GM13977 (cell line): ENCODE data around the gene ZNF423.

Source experiments
- DNase-seq: peaks from one replicate; pipeline ENCODE4 v3.0.0; 2012; ENCODE audit warnings: low spot score
- in situ Hi-C: fragments of 300-500 bp; cut with MboI; formaldehyde crosslinking; loops from one replicate; pipeline ENCODE4 v1.12.0; 2022; ENCODE audit warnings: low sequenced_read_pairs, low pct_unique_long_range_greater_than_20kb, mixed read lengths, inconsistent platforms; ENCODE audit not compliant: unreplicated experiment
- TF ChIP-seq, protein P1 (sequence below): IDR thresholded peaks from 2 replicates; pipeline ENCODE4 v1.5.1; 2012; ENCODE audit warnings: mild to moderate bottlenecking, control low read depth; ENCODE audit not compliant: insufficient read depth; ENCODE audit errors: extremely low read depth, missing control alignments

ZNF423 gene

DNA sequence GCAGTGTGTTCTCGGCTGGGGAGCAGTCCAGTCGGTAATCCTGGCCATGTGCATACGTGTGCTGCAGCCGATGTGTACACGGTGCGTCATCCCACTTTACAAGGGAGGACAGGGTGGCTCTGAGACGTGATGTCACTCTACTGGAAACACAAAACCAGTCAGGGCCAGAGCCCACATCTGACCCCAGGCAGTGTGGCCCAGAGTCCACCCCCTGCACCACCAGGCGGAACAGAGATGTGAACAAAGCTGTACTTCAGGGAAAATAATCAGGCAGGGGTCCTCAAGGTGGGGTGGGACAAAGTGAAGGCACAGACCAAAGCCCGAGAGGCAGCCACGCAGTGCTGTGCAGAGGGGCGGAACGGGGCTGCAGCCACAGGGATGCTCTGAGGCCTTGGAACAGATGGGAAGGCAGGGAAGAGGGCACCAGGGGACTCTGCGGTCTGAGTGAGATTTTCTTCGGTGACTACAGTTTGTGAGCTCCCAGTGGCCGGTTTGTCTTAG is 181.5 kb downstream of the ZNF423 start:
- TF ChIP-seq, protein P1, sequence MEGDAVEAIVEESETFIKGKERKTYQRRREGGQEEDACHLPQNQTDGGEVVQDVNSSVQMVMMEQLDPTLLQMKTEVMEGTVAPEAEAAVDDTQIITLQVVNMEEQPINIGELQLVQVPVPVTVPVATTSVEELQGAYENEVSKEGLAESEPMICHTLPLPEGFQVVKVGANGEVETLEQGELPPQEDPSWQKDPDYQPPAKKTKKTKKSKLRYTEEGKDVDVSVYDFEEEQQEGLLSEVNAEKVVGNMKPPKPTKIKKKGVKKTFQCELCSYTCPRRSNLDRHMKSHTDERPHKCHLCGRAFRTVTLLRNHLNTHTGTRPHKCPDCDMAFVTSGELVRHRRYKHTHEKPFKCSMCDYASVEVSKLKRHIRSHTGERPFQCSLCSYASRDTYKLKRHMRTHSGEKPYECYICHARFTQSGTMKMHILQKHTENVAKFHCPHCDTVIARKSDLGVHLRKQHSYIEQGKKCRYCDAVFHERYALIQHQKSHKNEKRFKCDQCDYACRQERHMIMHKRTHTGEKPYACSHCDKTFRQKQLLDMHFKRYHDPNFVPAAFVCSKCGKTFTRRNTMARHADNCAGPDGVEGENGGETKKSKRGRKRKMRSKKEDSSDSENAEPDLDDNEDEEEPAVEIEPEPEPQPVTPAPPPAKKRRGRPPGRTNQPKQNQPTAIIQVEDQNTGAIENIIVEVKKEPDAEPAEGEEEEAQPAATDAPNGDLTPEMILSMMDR, result no peak
- in situ Hi-C loops, result no loop called here

DNA sequence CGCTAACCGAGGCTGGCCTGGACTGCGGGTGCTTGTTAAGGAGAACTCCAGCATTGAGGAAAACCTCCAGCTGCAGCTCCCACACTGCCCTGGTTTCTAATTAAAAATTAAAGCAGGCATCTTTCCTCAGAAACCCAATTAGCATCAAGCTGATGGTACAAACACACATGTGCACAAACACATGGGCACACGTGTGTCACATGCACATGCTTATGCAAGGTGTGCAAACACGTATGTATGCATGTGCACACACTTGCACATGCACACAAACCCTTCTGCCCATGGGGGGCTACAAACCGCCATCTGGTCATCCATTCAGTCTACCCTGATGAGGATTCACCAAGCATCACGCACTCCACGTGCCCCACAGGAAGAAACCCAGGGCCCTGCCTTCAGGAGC is 182.5 kb downstream of the ZNF423 start:
- in situ Hi-C loops, result no loop called here
- no peak for DNase-seq
- TF ChIP-seq, protein P1, result no peak

More for the DNA sequence above, 181.5 kb downstream of the ZNF423 start:
- DNase-seq, result no peak

DNA sequence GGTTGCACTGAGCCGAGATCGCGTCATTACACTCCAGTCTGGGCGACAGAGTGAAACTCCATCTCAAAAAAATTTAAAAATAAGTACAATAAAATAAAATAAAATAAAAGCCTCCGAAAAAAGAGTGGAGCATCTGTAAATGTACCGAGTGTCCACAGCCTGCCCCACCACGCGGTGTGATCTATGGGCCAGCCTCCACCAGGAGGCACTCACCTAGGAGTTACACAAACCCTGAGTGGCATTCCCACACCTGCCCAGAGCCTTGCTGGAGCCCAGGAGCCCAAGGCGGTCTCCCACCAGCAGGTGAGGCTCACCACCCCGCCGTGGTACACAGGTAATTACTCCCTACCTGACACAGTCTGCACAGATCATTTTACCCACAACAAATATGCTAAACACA is 183.2 kb downstream of the ZNF423 start:
- TF ChIP-seq, protein P1, result no peak
- in situ Hi-C loops, result no loop called here
- no peak for DNase-seq

DNA sequence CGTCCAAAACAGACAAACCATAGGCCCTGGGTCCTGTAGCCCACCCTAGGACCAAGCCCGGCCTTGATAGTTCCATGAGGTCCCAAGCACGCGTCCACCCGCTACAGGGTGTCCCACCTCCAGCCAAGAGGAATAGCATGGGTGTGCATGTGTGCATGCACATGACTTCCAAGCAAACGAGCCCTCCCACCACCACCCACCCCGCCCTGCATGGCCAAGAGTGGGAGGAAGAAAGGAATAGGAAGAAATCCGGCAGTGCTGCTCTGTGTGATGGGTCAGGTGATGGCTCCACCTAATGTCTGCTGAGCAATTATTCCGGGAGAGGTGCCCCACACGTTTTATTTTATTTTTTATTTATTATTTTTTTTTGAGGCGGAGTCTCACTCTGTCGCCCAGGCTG is 184.6 kb downstream of the ZNF423 start:
- in situ Hi-C loops, result no loop called here
- TF ChIP-seq, protein P1, result no peak
- no peak for DNase-seq

DNA sequence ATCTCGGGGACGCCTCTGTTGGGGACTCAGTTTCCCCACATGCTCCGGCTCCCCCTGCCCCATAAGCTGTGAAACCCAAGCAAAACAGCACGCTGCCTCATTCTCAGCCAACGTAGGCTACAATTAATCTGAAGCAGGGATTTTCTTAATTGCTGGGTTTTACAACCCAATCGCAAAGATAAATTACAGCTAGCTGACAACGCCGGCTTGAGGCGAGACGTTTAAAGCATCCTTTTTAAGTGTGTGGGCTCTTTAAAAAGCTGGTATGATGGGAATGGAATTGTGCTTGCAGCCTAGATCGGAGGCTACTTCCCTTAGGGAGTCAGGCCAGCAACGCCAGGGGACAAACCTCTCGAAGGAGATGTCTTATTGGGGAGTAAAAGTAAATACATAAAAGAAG is 185.3 kb downstream of the ZNF423 start:
- TF ChIP-seq, protein P1, result no peak
- DNase-seq, result no peak
- in situ Hi-C loops, result no loop called here

DNA sequence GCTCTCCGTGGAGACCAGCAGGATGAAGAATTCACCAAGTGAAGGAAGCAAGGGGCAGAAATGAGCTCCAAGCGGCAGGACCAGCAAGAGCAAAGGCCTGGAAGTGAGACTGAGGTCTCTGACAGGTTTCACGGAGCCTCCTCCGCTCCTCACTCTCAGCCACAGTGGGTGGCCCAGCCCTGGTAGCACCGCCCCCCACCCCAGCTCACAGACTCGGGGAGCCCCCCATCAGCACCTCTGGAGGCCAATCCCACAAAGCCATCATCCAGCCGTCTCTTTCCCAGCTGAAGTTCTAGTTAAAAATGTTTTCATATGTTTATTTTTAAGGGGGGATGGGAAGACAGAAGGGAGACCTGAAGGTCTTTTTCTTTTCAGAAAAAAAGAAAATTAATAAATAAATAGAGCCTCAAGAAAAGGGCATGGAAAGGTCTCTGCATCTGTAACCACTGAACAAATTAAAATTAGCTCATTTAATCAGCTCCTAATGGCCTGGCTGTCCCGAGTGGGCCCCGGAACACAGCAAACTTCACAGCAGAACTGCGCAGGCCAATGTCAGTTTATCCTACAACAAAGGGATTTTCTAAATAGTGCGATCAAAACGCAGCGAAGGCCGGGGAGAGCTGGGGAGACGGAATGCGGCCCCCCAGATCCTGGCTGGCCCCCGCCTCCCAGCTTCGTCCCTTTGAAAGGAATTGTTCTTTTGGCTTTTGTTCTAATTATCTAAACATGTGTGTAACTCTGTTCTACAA is 190.3 kb downstream of the ZNF423 start:
- TF ChIP-seq, protein P1, result no peak
- DNase-seq, result no peak
- in situ Hi-C loops, result no loop called here
